H1 (cell line): Measurements from ENCODE around the gene RPL22L1. TPM values are rescaled to one million over a fixed set of nuclear protein-coding genes. Genes with fewer than 3 reads are reported as not detected.

Experiments
- ASH2L ChIP-seq: fragments of 200-600, 300-600 bp; sonication (generic); IDR thresholded peaks from one replicate; pipeline ENCODE4 v1.7.1; 2017; ENCODE audit warnings: low read length
- KDM5A ChIP-seq: fragments of 200-600 bp; IDR thresholded peaks from 2 replicates; pipeline ENCODE4 v1.7.1; 2012; ENCODE audit warnings: mild to moderate bottlenecking, low read length, inconsistent platforms, mixed read lengths
- RFX5 ChIP-seq: IDR thresholded peaks from 2 replicates; pipeline ENCODE4 v1.6.1; 2011; ENCODE audit warnings: low read depth, low read length, improper control_type of control experiment, borderline replicate concordance
- SRF ChIP-seq: IDR thresholded peaks from 2 replicates; pipeline ENCODE4 v1.6.1; 2011; ENCODE audit warnings: mild to moderate bottlenecking, low read depth, low read length, moderate library complexity
- SUZ12 ChIP-seq: fragments of 200-600 bp; sonication (generic); IDR thresholded peaks from 2 replicates; pipeline ENCODE4 v1.6.1; 2012; ENCODE audit warnings: mild to moderate bottlenecking, inconsistent platforms, low read length, moderate library complexity, mixed read lengths
- polyA plus RNA-seq, 7 experiments: library from polyadenylated mRNA; depleted of rRNA in 3 of 7; stranded (reverse) in 5 of 7; unstranded in 2 of 7; fragments of >200 nt in 5 of 7; fragments of 200-250 nt in 2 of 7; gene quantifications; 1 replicate in 5 of 7; 2 replicates in 1 of 7; 4 replicates in 1 of 7; pipeline versions ENCODE4 v1.2.1 to v1.2.3, GENCODE V29; 2011 to 2013; ENCODE audit warnings: missing spikeins in 2 of 7, mixed read lengths in 2 of 7
- total RNA-seq: library from RNA; stranded (reverse); fragmentation: NEBNext Ultra II Directional; extraction: Animal tissue kit (Norgen Biotek cat#: 25700); gene quantifications from 2 replicates; pipeline ENCODE4 v1.2.1, GENCODE V29; 2021
- TF ChIP-seq, protein P1 (sequence below): fragments of 300-600 bp; sonication (generic); IDR thresholded peaks from 2 replicates; pipeline ENCODE4 v1.7.1; 2012; ENCODE audit warnings: low read length, moderate library complexity, mild to moderate bottlenecking, inconsistent platforms; ENCODE audit not compliant: insufficient replicate concordance
- TF ChIP-seq, protein P2 (sequence below): IDR thresholded peaks from 2 replicates; pipeline ENCODE4 v1.6.1; 2012; ENCODE audit warnings: low read length, inconsistent platforms

Gene RPL22L1
- total and polyA plus RNA-seq, 2 of the 8 experiments (the other 6 are each of a cell fraction or from before 2014, with no cell fraction given), result 99.9 to 280 TPM

DNA sequence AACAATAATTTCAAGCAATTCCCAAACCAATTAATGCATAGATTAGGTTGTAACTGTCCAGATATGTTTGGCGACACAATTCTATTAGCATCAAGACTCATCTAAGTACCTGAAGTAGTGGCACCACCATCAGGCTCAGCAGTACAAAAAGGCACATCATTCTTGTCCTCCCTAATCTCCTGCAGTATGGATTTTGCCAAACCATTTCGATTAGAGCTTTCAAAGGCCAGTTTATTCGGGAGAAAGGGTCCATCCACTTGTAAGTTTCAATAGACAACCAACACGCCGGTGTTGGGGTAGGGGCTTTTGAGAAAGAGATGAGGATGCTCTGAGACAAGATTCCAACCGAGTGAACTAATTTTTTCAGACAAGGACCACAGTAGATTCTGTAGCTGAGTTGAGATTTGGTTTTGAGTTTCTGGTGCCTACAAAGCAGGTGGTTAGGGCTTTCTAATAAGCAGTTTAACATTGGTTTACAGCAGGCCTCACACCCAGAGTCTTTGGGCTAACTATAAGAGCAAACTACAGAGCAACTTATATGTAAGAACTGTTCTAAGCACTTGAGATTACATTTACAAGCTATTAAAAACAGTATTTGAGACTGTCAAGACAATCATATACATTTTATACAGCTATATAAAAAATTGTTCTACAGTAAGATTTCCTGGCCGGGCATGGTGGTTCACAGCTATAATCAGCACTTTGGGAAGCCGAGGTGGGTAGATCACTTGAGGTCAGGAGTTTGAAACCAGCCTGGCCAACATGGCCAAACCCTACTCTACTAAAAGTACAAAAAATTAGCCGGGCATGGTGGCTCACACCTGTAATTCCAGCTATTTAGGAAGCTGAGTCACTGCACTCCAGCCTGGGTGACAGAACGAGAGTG is 4.5 kb downstream of the RPL22L1 start (continued):
- TF ChIP-seq, protein P1, sequence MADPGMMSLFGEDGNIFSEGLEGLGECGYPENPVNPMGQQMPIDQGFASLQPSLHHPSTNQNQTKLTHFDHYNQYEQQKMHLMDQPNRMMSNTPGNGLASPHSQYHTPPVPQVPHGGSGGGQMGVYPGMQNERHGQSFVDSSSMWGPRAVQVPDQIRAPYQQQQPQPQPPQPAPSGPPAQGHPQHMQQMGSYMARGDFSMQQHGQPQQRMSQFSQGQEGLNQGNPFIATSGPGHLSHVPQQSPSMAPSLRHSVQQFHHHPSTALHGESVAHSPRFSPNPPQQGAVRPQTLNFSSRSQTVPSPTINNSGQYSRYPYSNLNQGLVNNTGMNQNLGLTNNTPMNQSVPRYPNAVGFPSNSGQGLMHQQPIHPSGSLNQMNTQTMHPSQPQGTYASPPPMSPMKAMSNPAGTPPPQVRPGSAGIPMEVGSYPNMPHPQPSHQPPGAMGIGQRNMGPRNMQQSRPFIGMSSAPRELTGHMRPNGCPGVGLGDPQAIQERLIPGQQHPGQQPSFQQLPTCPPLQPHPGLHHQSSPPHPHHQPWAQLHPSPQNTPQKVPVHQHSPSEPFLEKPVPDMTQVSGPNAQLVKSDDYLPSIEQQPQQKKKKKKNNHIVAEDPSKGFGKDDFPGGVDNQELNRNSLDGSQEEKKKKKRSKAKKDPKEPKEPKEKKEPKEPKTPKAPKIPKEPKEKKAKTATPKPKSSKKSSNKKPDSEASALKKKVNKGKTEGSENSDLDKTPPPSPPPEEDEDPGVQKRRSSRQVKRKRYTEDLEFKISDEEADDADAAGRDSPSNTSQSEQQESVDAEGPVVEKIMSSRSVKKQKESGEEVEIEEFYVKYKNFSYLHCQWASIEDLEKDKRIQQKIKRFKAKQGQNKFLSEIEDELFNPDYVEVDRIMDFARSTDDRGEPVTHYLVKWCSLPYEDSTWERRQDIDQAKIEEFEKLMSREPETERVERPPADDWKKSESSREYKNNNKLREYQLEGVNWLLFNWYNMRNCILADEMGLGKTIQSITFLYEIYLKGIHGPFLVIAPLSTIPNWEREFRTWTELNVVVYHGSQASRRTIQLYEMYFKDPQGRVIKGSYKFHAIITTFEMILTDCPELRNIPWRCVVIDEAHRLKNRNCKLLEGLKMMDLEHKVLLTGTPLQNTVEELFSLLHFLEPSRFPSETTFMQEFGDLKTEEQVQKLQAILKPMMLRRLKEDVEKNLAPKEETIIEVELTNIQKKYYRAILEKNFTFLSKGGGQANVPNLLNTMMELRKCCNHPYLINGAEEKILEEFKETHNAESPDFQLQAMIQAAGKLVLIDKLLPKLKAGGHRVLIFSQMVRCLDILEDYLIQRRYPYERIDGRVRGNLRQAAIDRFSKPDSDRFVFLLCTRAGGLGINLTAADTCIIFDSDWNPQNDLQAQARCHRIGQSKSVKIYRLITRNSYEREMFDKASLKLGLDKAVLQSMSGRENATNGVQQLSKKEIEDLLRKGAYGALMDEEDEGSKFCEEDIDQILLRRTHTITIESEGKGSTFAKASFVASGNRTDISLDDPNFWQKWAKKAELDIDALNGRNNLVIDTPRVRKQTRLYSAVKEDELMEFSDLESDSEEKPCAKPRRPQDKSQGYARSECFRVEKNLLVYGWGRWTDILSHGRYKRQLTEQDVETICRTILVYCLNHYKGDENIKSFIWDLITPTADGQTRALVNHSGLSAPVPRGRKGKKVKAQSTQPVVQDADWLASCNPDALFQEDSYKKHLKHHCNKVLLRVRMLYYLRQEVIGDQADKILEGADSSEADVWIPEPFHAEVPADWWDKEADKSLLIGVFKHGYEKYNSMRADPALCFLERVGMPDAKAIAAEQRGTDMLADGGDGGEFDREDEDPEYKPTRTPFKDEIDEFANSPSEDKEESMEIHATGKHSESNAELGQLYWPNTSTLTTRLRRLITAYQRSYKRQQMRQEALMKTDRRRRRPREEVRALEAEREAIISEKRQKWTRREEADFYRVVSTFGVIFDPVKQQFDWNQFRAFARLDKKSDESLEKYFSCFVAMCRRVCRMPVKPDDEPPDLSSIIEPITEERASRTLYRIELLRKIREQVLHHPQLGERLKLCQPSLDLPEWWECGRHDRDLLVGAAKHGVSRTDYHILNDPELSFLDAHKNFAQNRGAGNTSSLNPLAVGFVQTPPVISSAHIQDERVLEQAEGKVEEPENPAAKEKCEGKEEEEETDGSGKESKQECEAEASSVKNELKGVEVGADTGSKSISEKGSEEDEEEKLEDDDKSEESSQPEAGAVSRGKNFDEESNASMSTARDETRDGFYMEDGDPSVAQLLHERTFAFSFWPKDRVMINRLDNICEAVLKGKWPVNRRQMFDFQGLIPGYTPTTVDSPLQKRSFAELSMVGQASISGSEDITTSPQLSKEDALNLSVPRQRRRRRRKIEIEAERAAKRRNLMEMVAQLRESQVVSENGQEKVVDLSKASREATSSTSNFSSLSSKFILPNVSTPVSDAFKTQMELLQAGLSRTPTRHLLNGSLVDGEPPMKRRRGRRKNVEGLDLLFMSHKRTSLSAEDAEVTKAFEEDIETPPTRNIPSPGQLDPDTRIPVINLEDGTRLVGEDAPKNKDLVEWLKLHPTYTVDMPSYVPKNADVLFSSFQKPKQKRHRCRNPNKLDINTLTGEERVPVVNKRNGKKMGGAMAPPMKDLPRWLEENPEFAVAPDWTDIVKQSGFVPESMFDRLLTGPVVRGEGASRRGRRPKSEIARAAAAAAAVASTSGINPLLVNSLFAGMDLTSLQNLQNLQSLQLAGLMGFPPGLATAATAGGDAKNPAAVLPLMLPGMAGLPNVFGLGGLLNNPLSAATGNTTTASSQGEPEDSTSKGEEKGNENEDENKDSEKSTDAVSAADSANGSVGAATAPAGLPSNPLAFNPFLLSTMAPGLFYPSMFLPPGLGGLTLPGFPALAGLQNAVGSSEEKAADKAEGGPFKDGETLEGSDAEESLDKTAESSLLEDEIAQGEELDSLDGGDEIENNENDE, result peak; percentile 69
- TF ChIP-seq SUZ12 (no peak), RFX5 (no peak), SRF (no peak), ASH2L (no peak), KDM5A (no peak)
- TF ChIP-seq, protein P2, sequence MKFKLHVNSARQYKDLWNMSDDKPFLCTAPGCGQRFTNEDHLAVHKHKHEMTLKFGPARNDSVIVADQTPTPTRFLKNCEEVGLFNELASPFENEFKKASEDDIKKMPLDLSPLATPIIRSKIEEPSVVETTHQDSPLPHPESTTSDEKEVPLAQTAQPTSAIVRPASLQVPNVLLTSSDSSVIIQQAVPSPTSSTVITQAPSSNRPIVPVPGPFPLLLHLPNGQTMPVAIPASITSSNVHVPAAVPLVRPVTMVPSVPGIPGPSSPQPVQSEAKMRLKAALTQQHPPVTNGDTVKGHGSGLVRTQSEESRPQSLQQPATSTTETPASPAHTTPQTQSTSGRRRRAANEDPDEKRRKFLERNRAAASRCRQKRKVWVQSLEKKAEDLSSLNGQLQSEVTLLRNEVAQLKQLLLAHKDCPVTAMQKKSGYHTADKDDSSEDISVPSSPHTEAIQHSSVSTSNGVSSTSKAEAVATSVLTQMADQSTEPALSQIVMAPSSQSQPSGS, result 0 out of 2 replicates have a peak, but pooled peaks have one; percentile 9
